GM12873 (cell line): Measurements from ENCODE around the gene HEPN1.

Experiments used
- TF ChIP-seq, protein P1 (sequence below): IDR thresholded peaks from 2 replicates; pipeline ENCODE4 v1.5.1; 2012; ENCODE audit warnings: low read depth, mild to moderate bottlenecking, moderate library complexity, low read length, control low read depth; ENCODE audit not compliant: insufficient read depth; ENCODE audit errors: missing control alignments

The HEPN1 gene

DNA sequence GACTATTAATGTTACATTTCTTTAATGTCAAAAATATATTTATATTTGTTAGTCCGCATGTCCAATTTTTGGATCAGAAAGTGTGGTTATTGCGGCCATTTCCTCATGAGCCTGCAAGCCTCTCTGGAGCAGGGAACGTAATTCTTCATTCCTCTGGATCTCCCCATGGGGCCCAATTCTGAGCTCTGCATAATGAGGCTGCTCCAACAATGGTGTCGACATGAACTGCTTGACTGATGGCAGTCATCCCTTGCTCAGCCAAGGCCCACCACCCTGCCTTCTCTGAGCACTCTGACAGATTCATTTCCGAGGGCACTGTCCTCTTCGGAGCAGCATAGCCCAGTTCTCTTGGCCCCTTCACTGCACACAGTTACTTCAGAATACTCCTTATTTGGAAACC lies 19.9 kb downstream of the HEPN1 start:
- TF ChIP-seq, protein P1, sequence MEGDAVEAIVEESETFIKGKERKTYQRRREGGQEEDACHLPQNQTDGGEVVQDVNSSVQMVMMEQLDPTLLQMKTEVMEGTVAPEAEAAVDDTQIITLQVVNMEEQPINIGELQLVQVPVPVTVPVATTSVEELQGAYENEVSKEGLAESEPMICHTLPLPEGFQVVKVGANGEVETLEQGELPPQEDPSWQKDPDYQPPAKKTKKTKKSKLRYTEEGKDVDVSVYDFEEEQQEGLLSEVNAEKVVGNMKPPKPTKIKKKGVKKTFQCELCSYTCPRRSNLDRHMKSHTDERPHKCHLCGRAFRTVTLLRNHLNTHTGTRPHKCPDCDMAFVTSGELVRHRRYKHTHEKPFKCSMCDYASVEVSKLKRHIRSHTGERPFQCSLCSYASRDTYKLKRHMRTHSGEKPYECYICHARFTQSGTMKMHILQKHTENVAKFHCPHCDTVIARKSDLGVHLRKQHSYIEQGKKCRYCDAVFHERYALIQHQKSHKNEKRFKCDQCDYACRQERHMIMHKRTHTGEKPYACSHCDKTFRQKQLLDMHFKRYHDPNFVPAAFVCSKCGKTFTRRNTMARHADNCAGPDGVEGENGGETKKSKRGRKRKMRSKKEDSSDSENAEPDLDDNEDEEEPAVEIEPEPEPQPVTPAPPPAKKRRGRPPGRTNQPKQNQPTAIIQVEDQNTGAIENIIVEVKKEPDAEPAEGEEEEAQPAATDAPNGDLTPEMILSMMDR = no peak

DNA sequence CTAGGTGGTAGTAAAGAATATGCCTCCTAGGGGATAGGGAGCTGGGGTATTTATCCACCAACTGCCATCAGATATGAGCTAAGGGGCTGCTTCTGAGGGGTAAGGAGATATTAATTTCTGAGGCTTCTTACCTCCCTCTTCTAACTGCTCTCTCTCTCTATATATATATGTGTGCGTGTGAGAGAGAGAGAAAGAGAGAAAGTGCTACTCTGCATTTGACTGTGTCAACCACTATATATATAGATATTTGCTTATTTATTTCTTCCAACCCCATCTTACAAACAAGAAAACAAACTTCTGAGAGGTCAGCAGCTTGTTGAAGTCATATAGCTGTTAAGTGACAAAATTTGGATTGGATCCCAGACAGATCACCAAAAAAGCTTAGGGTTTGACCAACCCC lies 22.7 kb downstream of the HEPN1 start:
- TF ChIP-seq, protein P1 = no peak

DNA sequence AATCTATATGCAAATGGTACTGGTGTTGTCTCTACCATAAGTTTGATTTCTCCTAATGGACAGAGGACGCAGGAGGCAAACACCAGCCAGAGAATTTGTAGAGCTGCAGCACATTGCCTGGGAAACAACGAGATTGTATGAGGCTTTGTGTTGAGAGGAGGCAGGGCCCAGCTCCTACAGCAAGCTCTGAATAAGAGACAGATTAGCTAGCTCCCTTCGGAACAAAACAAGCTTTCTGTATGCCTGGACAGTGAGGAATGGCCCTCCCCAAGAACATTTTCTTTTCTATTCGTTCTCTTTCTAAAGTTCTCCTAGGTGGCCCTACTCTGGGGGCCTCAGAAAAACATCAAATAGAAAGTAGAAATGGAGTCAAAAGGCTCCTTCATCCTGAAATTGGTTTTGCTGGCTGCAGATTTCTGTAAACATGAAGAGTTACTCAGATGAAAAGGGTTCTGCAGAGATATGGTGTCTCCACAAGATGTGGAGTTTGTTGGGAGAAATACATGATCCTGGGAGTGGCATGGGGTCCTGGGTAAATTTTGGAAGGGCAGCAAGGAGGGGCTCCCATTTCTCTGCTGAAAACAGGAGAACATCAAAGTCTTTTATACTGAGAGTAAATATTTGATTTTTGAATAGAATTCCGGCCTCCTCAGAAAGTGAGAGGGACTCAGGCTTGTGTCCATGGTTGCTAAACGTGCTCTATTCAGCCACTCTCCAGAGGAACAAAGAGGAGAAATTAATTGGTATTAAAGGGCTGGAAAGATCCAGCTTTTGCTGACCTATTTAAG lies 23.6 kb downstream of the HEPN1 start:
- TF ChIP-seq, protein P1 = no peak

DNA sequence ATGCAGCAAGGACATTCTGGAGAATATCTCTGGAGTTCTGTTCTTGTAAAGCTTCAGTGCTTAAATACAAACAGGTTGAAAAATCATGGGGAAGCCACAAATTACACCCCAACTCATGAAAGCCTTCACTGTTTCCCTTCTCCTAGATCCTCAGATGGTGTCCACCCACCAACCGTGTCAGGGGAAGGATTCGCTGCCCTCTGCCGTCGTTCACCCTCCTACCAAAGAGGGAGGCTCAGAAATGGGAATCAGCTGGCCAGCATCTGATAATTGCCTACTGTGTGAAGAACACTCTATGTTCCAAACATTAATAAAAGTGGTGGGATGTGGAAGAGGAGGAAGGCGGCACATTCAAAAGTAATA lies 24.2 kb downstream of the HEPN1 start:
- TF ChIP-seq, protein P1 = no peak

DNA sequence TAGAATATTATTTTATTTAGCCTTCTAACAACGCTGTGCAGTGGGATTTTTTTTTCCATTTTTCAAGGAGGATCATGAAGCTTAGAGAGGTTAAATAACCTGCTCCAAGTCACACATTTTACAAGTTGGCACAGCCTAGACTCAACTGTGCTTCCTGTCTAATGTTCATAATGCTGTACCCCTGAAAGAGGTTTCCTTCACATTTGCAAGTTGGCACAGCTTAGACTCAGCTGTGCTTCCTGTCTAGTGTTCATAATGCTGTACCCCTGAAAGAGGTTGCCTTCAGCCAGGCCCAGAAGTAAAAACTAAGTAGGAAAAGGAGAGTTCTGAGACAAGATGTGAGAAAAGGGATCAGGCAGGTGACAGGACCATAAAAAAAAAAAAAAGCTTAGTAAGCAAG lies 24.7 kb downstream of the HEPN1 start:
- TF ChIP-seq, protein P1 = no peak

DNA sequence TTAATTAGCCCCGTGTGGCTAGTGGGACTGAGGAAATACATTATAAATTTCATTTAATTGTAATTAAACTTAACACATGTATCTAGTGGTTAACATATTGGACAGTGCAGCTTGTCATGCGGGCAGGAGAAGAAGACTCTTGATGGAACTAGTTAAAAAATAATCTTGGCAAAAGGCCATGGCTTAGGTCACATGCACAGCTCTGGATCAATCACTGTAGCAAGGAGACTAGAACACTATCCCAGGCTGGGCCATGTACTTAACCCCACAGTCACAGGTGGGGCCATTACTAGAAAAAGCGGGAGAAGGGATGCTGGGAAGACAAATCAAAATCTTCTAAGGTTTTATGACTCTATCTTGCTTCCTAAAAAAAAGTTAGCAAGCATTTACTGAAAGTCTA lies 25.5 kb downstream of the HEPN1 start:
- TF ChIP-seq, protein P1 = no peak

DNA sequence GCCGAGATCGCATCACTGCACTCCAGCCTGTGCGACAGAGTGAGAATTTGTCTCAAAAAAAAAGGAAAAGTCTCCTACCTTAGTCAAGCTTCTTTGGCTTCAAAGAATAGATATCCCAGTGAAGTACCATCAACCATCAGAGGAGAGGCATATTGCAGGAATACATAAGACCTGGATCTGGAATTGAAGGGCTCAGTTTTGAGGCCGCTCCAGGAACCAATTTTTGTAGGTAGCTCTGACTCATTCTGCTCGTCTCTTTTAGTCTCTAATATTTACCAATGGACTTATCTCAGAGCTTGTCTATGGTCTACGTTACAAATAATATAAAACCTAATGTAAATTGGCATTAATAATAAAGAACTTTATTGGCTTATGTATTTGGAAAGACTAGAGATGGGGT lies 26.8 kb downstream of the HEPN1 start:
- TF ChIP-seq, protein P1 = no peak
